HG03139 (cell line): ENCODE results near the gene FOXJ2.
A peak's percentile ranks its signal among the peaks of the same experiment; 100 is the strongest.
"Not testable (repeated sequence)": the region's sequence is repeated elsewhere in the genome, so short reads cannot be mapped to it uniquely, and the experiment has no call there.

Source experiments
- ATAC-seq: cut with Tn5 transposase; IDR thresholded peaks from one replicate; pipeline ENCODE4 v1.9.1; 2021; ENCODE audit not compliant: unreplicated experiment

Gene FOXJ2

GRCh38 chr12:8032242-8033152 is at the start of gene FOXJ2:
Gene FOXJ2, plus strand, starts transcription at chr12:8032716. Its CDS starts 7,117 bp downstream, at chr12:8039833.
- ATAC-seq, result peak; percentile 64

- ATAC-seq, result not testable (repeated sequence)
Observed at GRCh38 chr12:7983019-7983418, 49.5 kb upstream of the FOXJ2 start.

- not testable (repeated sequence) for ATAC-seq
Observed at GRCh38 chr12:7983460-7983859, 49.1 kb upstream of the FOXJ2 start.

- no peak for ATAC-seq
Observed at GRCh38 chr12:7984900-7985299, 47.6 kb upstream of the FOXJ2 start.

- no peak for ATAC-seq
Observed at GRCh38 chr12:7985802-7986418, 46.6 kb upstream of the FOXJ2 start.

- peak; percentile 60 for ATAC-seq
Observed at GRCh38 chr12:7989827-7990491, 42.6 kb upstream of the FOXJ2 start.

- ATAC-seq, result no peak
Observed at GRCh38 chr12:7991535-7991934, 41.0 kb upstream of the FOXJ2 start.

GRCh38 chr12:7994731-7995205 is 37.7 kb upstream of the FOXJ2 start:
- ATAC-seq, result no peak

GRCh38 chr12:7995266-7995963 is 37.1 kb upstream of the FOXJ2 start:
- peak; percentile 100 for ATAC-seq

- ATAC-seq, result not testable (repeated sequence)
Observed at GRCh38 chr12:8000827-8001226, 31.7 kb upstream of the FOXJ2 start.

GRCh38 chr12:8001496-8001895 is 31.0 kb upstream of the FOXJ2 start:
- ATAC-seq, result not testable (repeated sequence)

- ATAC-seq, result not testable (repeated sequence)
Observed at GRCh38 chr12:8004897-8005296, 27.6 kb upstream of the FOXJ2 start.

GRCh38 chr12:8011331-8011730 is 21.2 kb upstream of the FOXJ2 start:
- ATAC-seq, result no peak

GRCh38 chr12:8012651-8013309 is 19.7 kb upstream of the FOXJ2 start:
- no peak for ATAC-seq

GRCh38 chr12:8014836-8015235 is 17.7 kb upstream of the FOXJ2 start:
- no peak for ATAC-seq

GRCh38 chr12:8018213-8018612 is 14.3 kb upstream of the FOXJ2 start:
- ATAC-seq, result not testable (repeated sequence)

- ATAC-seq, result no peak
Observed at GRCh38 chr12:8018666-8019581, 13.6 kb upstream of the FOXJ2 start.

GRCh38 chr12:8026291-8026900 is 6.1 kb upstream of the FOXJ2 start:
- peak; percentile 97 for ATAC-seq

GRCh38 chr12:8027856-8028255 is 4.7 kb upstream of the FOXJ2 start:
- ATAC-seq, result no peak
